H1 (cell line): ENCODE measurements around the gene ZNF536. TPM values are rescaled to one million over a fixed set of nuclear protein-coding genes. Genes with fewer than 3 reads are reported as not detected.

Source experiments
- CTCF ChIA-PET: fragments of 300-600 bp; sonication (Branson Sonifier 250); formaldehyde crosslinking; loops from one replicate; lab custom pipeline; 2021; ENCODE audit not compliant: partially characterized antibody; lab: Charles Lee
- POLR2A ChIA-PET: fragments of 300-600 bp; sonication (Branson Sonifier 250); formaldehyde crosslinking; loops from one replicate; lab custom pipeline; 2021; ENCODE audit warnings: inconsistent platforms; ENCODE audit not compliant: partially characterized antibody; lab: Charles Lee
- DNase-seq, 2 experiments: peaks; one replicate each; pipeline versions ENCODE4 v3.0.0 to v3.0.0-alpha.2; 2010 to 2022; ENCODE audit warnings: low spot score in 2 of 2, low read depth in 1 of 2, mixed read lengths in 1 of 2
- FAIRE-seq: peaks from 2 replicates; lab custom pipeline; 2011; peaks lifted over from hg19 to GRCh38; lab: Jason Lieb, UNC
- H2AFZ ChIP-seq: 2 replicates; pipeline ENCODE4 v1.8.1; 2012; ENCODE audit warnings: low read length, inconsistent platforms
- H2AK5ac ChIP-seq: 2 replicates; pipeline ENCODE4 v1.6.1; 2013; ENCODE audit warnings: low read depth, low read length
- H2BK120ac ChIP-seq: replicated peaks from 2 replicates; pipeline ENCODE3; 2013; ENCODE audit warnings: low read depth, low read length, inconsistent platforms
- H2BK12ac ChIP-seq: 2 replicates; pipeline ENCODE4 v1.6.1; 2013; ENCODE audit warnings: low read depth, low read length
- H2BK15ac ChIP-seq: 2 replicates; pipeline ENCODE4 v1.6.1; 2013; ENCODE audit warnings: low read length
- H2BK20ac ChIP-seq: 2 replicates; pipeline ENCODE4 v1.6.1; 2013; ENCODE audit warnings: low read length
- H2BK5ac ChIP-seq: 2 replicates; pipeline ENCODE4 v1.6.1; 2013; ENCODE audit warnings: low read depth, low read length
- H3K14ac ChIP-seq: 2 replicates; pipeline ENCODE4 v1.6.1; 2013; ENCODE audit warnings: inconsistent platforms; ENCODE audit not compliant: insufficient read length
- H3K18ac ChIP-seq: 2 replicates; pipeline ENCODE4 v1.6.1; 2013; ENCODE audit warnings: low read length; ENCODE audit errors: extremely low read depth
- H3K23ac ChIP-seq: 2 replicates; pipeline ENCODE4 v1.6.1; 2013; ENCODE audit warnings: inconsistent platforms; ENCODE audit not compliant: insufficient read length
- H3K23me2 ChIP-seq: 2 replicates; pipeline ENCODE4 v1.6.1; 2013; ENCODE audit warnings: low read depth, low read length
- H3K27ac ChIP-seq: 2 replicates; pipeline ENCODE4 v1.6.1; 2011; ENCODE audit warnings: low read depth, low read length, inconsistent platforms
- H3K27me3 ChIP-seq, 4 experiments: replicated peaks in 1 of 4; 1 replicate in 1 of 4; 2 replicates in 3 of 4; pipeline versions ENCODE4 v1.6.1 to v1.8.1; 2011 to 2013; ENCODE audit warnings: low read length in 3 of 4, mild to moderate bottlenecking in 3 of 4, inconsistent platforms in 2 of 4, mixed read lengths in 2 of 4, moderate library complexity in 1 of 4; ENCODE audit not compliant: control insufficient read depth in 3 of 4, insufficient read depth in 3 of 4; ENCODE audit errors: extremely low read depth in 1 of 4
- H3K36me3 ChIP-seq, 4 experiments: 2 replicates each; pipeline versions ENCODE4 v1.6.1 to v1.8.1; 2011 to 2013; ENCODE audit warnings: mild to moderate bottlenecking in 4 of 4, low read length in 3 of 4, moderate library complexity in 2 of 4, control low read depth in 1 of 4, inconsistent platforms in 1 of 4; ENCODE audit not compliant: insufficient read depth in 4 of 4, control insufficient read depth in 2 of 4
- H3K4ac ChIP-seq: replicated peaks from 2 replicates; pipeline ENCODE3; 2013; ENCODE audit warnings: low read length, low read depth, mixed read lengths, inconsistent platforms; ENCODE audit not compliant: insufficient read length
- H3K4me1 ChIP-seq, 4 experiments: replicated peaks in 1 of 4; 1 replicate in 1 of 4; 2 replicates in 3 of 4; pipeline versions ENCODE4 v1.6.1 to v1.8.1; 2011 to 2013; ENCODE audit warnings: low read length in 3 of 4, inconsistent platforms in 2 of 4, mixed read lengths in 1 of 4; ENCODE audit not compliant: insufficient read depth in 4 of 4, control insufficient read depth in 3 of 4
- H3K4me2 ChIP-seq, 2 experiments: 2 replicates each; pipeline versions ENCODE4 v1.6.1 to v1.8.1; 2011 to 2013; ENCODE audit warnings: low read depth in 2 of 2, low read length in 2 of 2, control low read depth in 1 of 2, inconsistent platforms in 1 of 2, mild to moderate bottlenecking in 1 of 2; ENCODE audit not compliant: insufficient read depth in 1 of 2
- H3K4me3 ChIP-seq, 4 experiments: fragments of 200-600, 300-600 bp in 1 of 4; sonication (generic), shearing (Covaris generic), sonication (Bioruptor Twin) in 1 of 4; 2 replicates each; pipeline versions ENCODE4 v1.5.1 to v1.8.1; 2011 to 2016; ENCODE audit warnings: low read length in 4 of 4, low read depth in 3 of 4, control low read depth in 2 of 4, inconsistent platforms in 2 of 4, mild to moderate bottlenecking in 2 of 4, mixed read lengths in 1 of 4, moderate library complexity in 1 of 4; ENCODE audit not compliant: insufficient read depth in 2 of 4; ENCODE audit errors: extremely low read depth in 1 of 4
- H3K56ac ChIP-seq: replicated peaks from 2 replicates; pipeline ENCODE3; 2013; ENCODE audit warnings: low read depth, mild to moderate bottlenecking, mixed read lengths, low read length, inconsistent platforms; ENCODE audit not compliant: insufficient read length
- H3K79me1 ChIP-seq: 2 replicates; pipeline ENCODE4 v1.6.1; 2013; ENCODE audit warnings: low read depth, low read length, control low read depth
- H3K79me2 ChIP-seq, 2 experiments: 2 replicates each; pipeline versions ENCODE4 v1.6.1 to v1.8.1; 2012 to 2013; ENCODE audit warnings: low read length in 2 of 2, mild to moderate bottlenecking in 2 of 2, inconsistent platforms in 1 of 2; ENCODE audit not compliant: insufficient read depth in 2 of 2, control insufficient read depth in 1 of 2
- H3K9ac ChIP-seq, 4 experiments: replicated peaks in 1 of 4; 1 replicate in 1 of 4; 2 replicates in 3 of 4; pipeline versions ENCODE4 v1.6.1 to v1.8.1; 2011 to 2013; ENCODE audit warnings: low read depth in 3 of 4, low read length in 3 of 4, control low read depth in 2 of 4, mild to moderate bottlenecking in 2 of 4, moderate library complexity in 2 of 4, inconsistent platforms in 1 of 4; ENCODE audit errors: extremely low read depth in 1 of 4
- H3K9me3 ChIP-seq, 2 experiments: 2 replicates each; pipeline versions ENCODE4 v1.6.1 to v1.8.1; 2012 to 2013; ENCODE audit warnings: mild to moderate bottlenecking in 2 of 2, moderate library complexity in 2 of 2, control low read depth in 1 of 2, inconsistent platforms in 1 of 2, low read depth in 1 of 2, low read length in 1 of 2, mixed read lengths in 1 of 2; ENCODE audit not compliant: insufficient read depth in 2 of 2
- H4K20me1 ChIP-seq, 2 experiments: replicated peaks in 1 of 2; 2 replicates each; pipeline versions ENCODE3 to v1.8.1; 2011 to 2013; ENCODE audit warnings: inconsistent platforms in 2 of 2, low read length in 2 of 2, mild to moderate bottlenecking in 1 of 2; ENCODE audit not compliant: insufficient read depth in 2 of 2, control insufficient read depth in 1 of 2
- H4K5ac ChIP-seq: 2 replicates; pipeline ENCODE4 v1.6.1; 2013; ENCODE audit warnings: low read length, low read depth, mixed read lengths, inconsistent platforms; ENCODE audit not compliant: insufficient read length
- H4K8ac ChIP-seq: 2 replicates; pipeline ENCODE4 v1.8.0; 2013; ENCODE audit warnings: mild to moderate bottlenecking, moderate library complexity, low read length, inconsistent platforms; ENCODE audit not compliant: insufficient read depth; ENCODE audit errors: extremely low read depth
- H4K91ac ChIP-seq: replicated peaks from 2 replicates; pipeline ENCODE3; 2013; ENCODE audit warnings: low read length, mixed read lengths, inconsistent platforms; ENCODE audit not compliant: insufficient read length
- BACH1 ChIP-seq: IDR thresholded peaks from 2 replicates; pipeline ENCODE4 v1.6.1; 2012; ENCODE audit warnings: low read length, improper control_type of control experiment
- RBBP5 ChIP-seq: IDR thresholded peaks from 2 replicates; pipeline ENCODE4 v1.7.1; 2012; ENCODE audit warnings: low read depth, mild to moderate bottlenecking, inconsistent platforms, low read length, moderate library complexity, borderline replicate concordance
- WGBS, 2 experiments: shearing (Covaris generic) in 1 of 2; methylation state at CpG; one replicate each; pipeline versions ENCODE4 v1.1.6 to v1.1.7; 2013 to 2015; ENCODE audit warnings: low lambda C conversion rate in 2 of 2, mixed read lengths in 2 of 2, inconsistent platforms in 1 of 2, low coverage in 1 of 2, missing lambda C conversion rate in 1 of 2; ENCODE audit not compliant: insufficient replicate concordance in 2 of 2, insufficient coverage in 1 of 2, insufficient read length in 1 of 2; ENCODE audit errors: extremely low coverage in 1 of 2, missing lambda C conversion rate in 1 of 2; 5-methylcytosine and 5-hydroxymethylcytosine counted together
- polyA plus RNA-seq, 7 experiments: library from polyadenylated mRNA; depleted of rRNA in 3 of 7; stranded (reverse) in 5 of 7; unstranded in 2 of 7; fragments of >200 nt in 5 of 7; fragments of 200-250 nt in 2 of 7; gene quantifications; 1 replicate in 5 of 7; 2 replicates in 1 of 7; 4 replicates in 1 of 7; pipeline versions ENCODE4 v1.2.1 to v1.2.3, GENCODE V29; 2011 to 2013; ENCODE audit warnings: missing spikeins in 2 of 7, mixed read lengths in 2 of 7
- total RNA-seq: library from RNA; stranded (reverse); fragmentation: NEBNext Ultra II Directional; extraction: Animal tissue kit (Norgen Biotek cat#: 25700); gene quantifications from 2 replicates; pipeline ENCODE4 v1.2.1, GENCODE V29; 2021

Gene ZNF536
- total and polyA plus RNA-seq, 2 of the 8 experiments (the other 6 are each of a cell fraction or from before 2014, with no cell fraction given): 0.09 to 0.11 TPM

- H3K9me3 ChIP-seq: no peaks in the 10 kb centered on the region
- no peak overlapping the region for H4K5ac ChIP-seq
- no peak overlapping the region for H2BK20ac ChIP-seq
- no peak for DNase-seq
- H3K27me3 ChIP-seq: no peaks in the 10 kb centered on the region; a peak in 1 of 7 replicates
- no peaks in the 10 kb centered on the region for H3K79me1 ChIP-seq
- no peak overlapping the region for H3K4me2 ChIP-seq
- TF ChIP-seq BACH1 (no peak), RBBP5 (no peak)
- H4K8ac ChIP-seq: no peak overlapping the region; the same call in 1 of the 2 replicates
- H3K36me3 ChIP-seq: no peaks in the 10 kb centered on the region
- no peaks in the 10 kb centered on the region for H4K20me1 ChIP-seq
- H3K79me2 ChIP-seq: no peaks in the 10 kb centered on the region
- H3K4me3 ChIP-seq: no peak overlapping the region
- no peak overlapping the region for H3K4ac ChIP-seq
- H2BK120ac ChIP-seq: no peak overlapping the region
- no peak overlapping the region for H2AK5ac ChIP-seq
- H2AFZ ChIP-seq: no peak overlapping the region
- H2BK15ac ChIP-seq: no peak overlapping the region
- no peak overlapping the region for H2BK5ac ChIP-seq
- no peak overlapping the region for H3K23ac ChIP-seq
- H3K27ac ChIP-seq: no peak overlapping the region
- CTCF ChIA-PET: interaction anchor here (1.1 kb wide), 1 partner anchor 134 kb away, joined by 3 read pairs; no protein-coding TSS in a partner anchor
- 90% methylated on average over 12 of the region's 12 CpGs; no CpG with 5 or more reads in 1 of the 2 experiments for WGBS, 2 experiments
- H3K14ac ChIP-seq: no peak overlapping the region
- H3K23me2 ChIP-seq: peaks cover 5% of the 10 kb centered on the region; the same call in 1 of the 2 replicates
- no peak overlapping the region; the same call in 1 of the 2 replicates for H3K18ac ChIP-seq
- H3K9ac ChIP-seq: no peak overlapping the region
- no peak overlapping the region for H4K91ac ChIP-seq
- H3K56ac ChIP-seq: no peak overlapping the region
- no peaks in the 10 kb centered on the region; a peak in 1 of 7 replicates for H3K4me1 ChIP-seq
- POLR2A ChIA-PET: no interaction called here
- FAIRE-seq: no peak
- H2BK12ac ChIP-seq: no peak overlapping the region
Measured at GRCh38 chr19:30325676-30326392, 46.4 kb upstream of the ZNF536 start.
